GM18858 (cell line): ENCODE measurements around the gene TBC1D24.

Source experiments
- ATAC-seq: cut with Tn5 transposase; IDR thresholded peaks from one replicate; pipeline ENCODE4 v1.9.1; 2021; ENCODE audit not compliant: unreplicated experiment

The TBC1D24 gene

GRCh38 chr16:2497695-2498484 lies 23.0 kb downstream of the TBC1D24 start:
- no peak for ATAC-seq

- no peak for ATAC-seq
These were observed 23.8 kb downstream of the TBC1D24 start for GRCh38 chr16:2498531-2499253.

GRCh38 chr16:2499454-2499853 lies 24.5 kb downstream of the TBC1D24 start:
- no peak for ATAC-seq

GRCh38 chr16:2499890-2500429 lies 25.0 kb downstream of the TBC1D24 start:
- no peak for ATAC-seq

GRCh38 chr16:2500430-2500917 lies 25.5 kb downstream of the TBC1D24 start:
- no peak for ATAC-seq

- ATAC-seq: no peak
These were observed 26.2 kb downstream of the TBC1D24 start for GRCh38 chr16:2500918-2501750.

- no peak for ATAC-seq
These were observed 27.3 kb downstream of the TBC1D24 start for GRCh38 chr16:2501946-2502895.

- ATAC-seq: no peak
These were observed 30.8 kb downstream of the TBC1D24 start for GRCh38 chr16:2505695-2506094.

- ATAC-seq: no peak
These were observed 32.2 kb downstream of the TBC1D24 start for GRCh38 chr16:2507052-2507659.

- ATAC-seq: no peak
These were observed 32.7 kb downstream of the TBC1D24 start for GRCh38 chr16:2507665-2508064.

GRCh38 chr16:2508722-2509400 lies 33.9 kb downstream of the TBC1D24 start:
- ATAC-seq: no peak

- ATAC-seq: no peak
These were observed 36.3 kb downstream of the TBC1D24 start for GRCh38 chr16:2511128-2511800.

GRCh38 chr16:2511996-2512734 lies 37.2 kb downstream of the TBC1D24 start:
- no peak for ATAC-seq

GRCh38 chr16:2512735-2513404 lies 37.9 kb downstream of the TBC1D24 start:
- ATAC-seq: no peak

- peak; percentile 67 for ATAC-seq
These were observed 38.7 kb downstream of the TBC1D24 start, which contains the start of gene ATP6V0C for GRCh38 chr16:2513405-2514332. ATP6V0C (plus strand) TSS chr16:2513952; CDS start chr16:2514104, 152 bp downstream.
